ENCODE measurements around the gene FAM76A.

DNA sequence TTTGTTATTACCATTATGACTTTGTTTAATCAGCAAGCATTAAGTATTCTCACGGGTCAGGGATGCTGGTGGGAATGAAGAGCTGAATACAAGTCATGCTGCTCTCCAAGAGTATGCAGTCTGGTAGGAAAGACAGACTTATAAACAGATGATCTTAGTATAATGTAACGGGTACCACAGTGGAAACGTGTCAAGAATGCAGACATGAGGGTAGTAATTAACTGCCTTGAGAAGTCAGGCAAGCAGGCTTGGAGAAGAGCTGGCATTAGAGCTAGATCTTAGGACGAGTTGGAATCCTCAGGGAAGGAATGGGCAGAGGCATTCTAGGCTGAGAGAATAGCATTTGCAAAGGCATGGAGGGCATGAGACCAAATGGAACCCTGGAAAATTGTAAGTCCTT lies 19.7 kb downstream of the FAM76A start:
- TF ChIP-seq POLR2A (IDR thresholded peaks at IDR 0.05) (no peak), CTCF (IDR thresholded peaks at IDR 0.05) (no peak), POLR2AphosphoS5 (IDR thresholded peaks at IDR 0.05) (no peak)
